Naive thymus-derived CD8-positive, alpha-beta T cell (primary cell): Measurements from ENCODE around the gene ZC3H13. TPM values are rescaled to one million over a fixed set of nuclear protein-coding genes. Genes with fewer than 3 reads are reported as not detected.

Source experiments
- ATAC-seq, 2 donors: fragments of 150-1000 bp; cut with Tn5 transposase in 1 of 2; sonication (Bioruptor Pico), chemical (Tn5 transposase) in 1 of 2; 1 replicate in 1 of 2; 2 replicates in 1 of 2; pipeline ENCODE4 v1.10.0; 2021; ENCODE audit warnings: mild to moderate bottlenecking in 2 of 2, moderate library complexity in 2 of 2
- POLR2A ChIA-PET: fragments of 350-600 bp; sonication (Branson Sonifier 250); formaldehyde crosslinking; loops from one replicate; lab custom pipeline; 2021; ENCODE audit warnings: antibody characterized with exemption; lab: Charles Lee
- DNase-seq, 10 donors: peaks; one replicate each; pipeline versions ENCODE4 v3.0.0 to v3.0.0-alpha.2; 2020 to 2022
- H3K27ac Mint-ChIP-seq, 10 donors: one replicate each; pipeline ENCODE4 v1.8.0; 2020 to 2022; ENCODE audit warnings: mild to moderate bottlenecking in 10 of 10, mixed read lengths in 10 of 10, moderate library complexity in 4 of 10, inconsistent platforms in 1 of 10
- H3K27me3 Mint-ChIP-seq, 5 donors: one replicate each; pipeline ENCODE4 v1.8.0; 2021 to 2022; ENCODE audit warnings: mixed read lengths in 5 of 5
- H3K36me3 Mint-ChIP-seq, 3 donors: one replicate each; pipeline ENCODE4 v1.8.0; 2020 to 2022; ENCODE audit warnings: mixed read lengths in 3 of 3, mild to moderate bottlenecking in 2 of 3, inconsistent platforms in 1 of 3
- H3K4me1 Mint-ChIP-seq, 4 donors: one replicate each; pipeline ENCODE4 v1.8.0; 2021 to 2022; ENCODE audit warnings: mixed read lengths in 4 of 4
- H3K4me3 Mint-ChIP-seq, 10 donors: one replicate each; pipeline ENCODE4 v1.8.0; 2020 to 2022; ENCODE audit warnings: mild to moderate bottlenecking in 10 of 10, mixed read lengths in 10 of 10, moderate library complexity in 6 of 10, inconsistent platforms in 1 of 10
- H3K9me3 Mint-ChIP-seq, 9 donors: one replicate each; pipeline ENCODE4 v1.8.0; 2020 to 2022; ENCODE audit warnings: mixed read lengths in 9 of 9, mild to moderate bottlenecking in 3 of 9, inconsistent platforms in 1 of 9, moderate library complexity in 1 of 9
- polyA plus RNA-seq, 3 donors: library from polyadenylated mRNA; unstranded; fragments of 300-500 nt; fragmentation: Illumina TruSeq; gene quantifications; one replicate each; pipeline ENCODE4 v1.2.3, GENCODE V29; 2021
- total RNA-seq, 8 experiments: library from RNA in 2 of 8; stranded (reverse) in 2 of 8; gene quantifications; one replicate each; pipeline ENCODE4 v1.2.3 and lab custom pipeline; 2021 to 2026

ZC3H13 gene
- total and polyA plus RNA-seq, 5 experiments from 2014 or later, result 21.2 to 70.8 (median 48.4) TPM

GRCh38 chr13:46086985-46087384, 34.4 kb upstream of the ZC3H13 start:
- H3K9me3 Mint-ChIP-seq, result no peaks in the 10 kb centered on the region

GRCh38 chr13:46086421-46086922, 33.9 kb upstream of the ZC3H13 start:
- H3K36me3 Mint-ChIP-seq, result no peaks in the 10 kb centered on the region
- POLR2A ChIA-PET, result no interaction called here
- no peak overlapping the region for H3K4me3 Mint-ChIP-seq
- peaks cover 0 to 6% (median 1%) of the 10 kb centered on the region in 5 donors for H3K27me3 Mint-ChIP-seq
- DNase-seq (no peak), ATAC-seq (no peak)
- no peaks in the 10 kb centered on the region for H3K4me1 Mint-ChIP-seq
- H3K9me3 Mint-ChIP-seq, result no peaks in the 10 kb centered on the region
- no peak overlapping the region for H3K27ac Mint-ChIP-seq

More at GRCh38 chr13:46086985-46087384, 34.4 kb upstream of the ZC3H13 start:
- DNase-seq (no peak), ATAC-seq (no peak)
- Mint-ChIP-seq H3K27me3 (peaks cover 0 to 6% (median 1%) of the 10 kb centered on the region in 5 donors), H3K27ac (no peak overlapping the region), H3K36me3 (no peaks in the 10 kb centered on the region), H3K4me3 (no peak overlapping the region), H3K4me1 (no peaks in the 10 kb centered on the region)
- POLR2A ChIA-PET, result no interaction called here

GRCh38 chr13:46085737-46086136, 33.2 kb upstream of the ZC3H13 start:
- POLR2A ChIA-PET, result no interaction called here

GRCh38 chr13:46082324-46082723, 29.8 kb upstream of the ZC3H13 start:
- Mint-ChIP-seq H3K4me3 (no peak overlapping the region), H3K27ac (no peak overlapping the region), H3K9me3 (no peaks in the 10 kb centered on the region), H3K4me1 (peaks cover 3 to 15% (median 11%) of the 10 kb centered on the region in 4 donors), H3K27me3 (peaks cover 0 to 6% (median 0%) of the 10 kb centered on the region in 5 donors), H3K36me3 (no peaks in the 10 kb centered on the region)
- DNase-seq, result no peak
- no peak for ATAC-seq
- POLR2A ChIA-PET, result no interaction called here

More at GRCh38 chr13:46085737-46086136, 33.2 kb upstream of the ZC3H13 start:
- Mint-ChIP-seq H3K27ac (no peak overlapping the region), H3K4me1 (no peaks in the 10 kb centered on the region), H3K9me3 (no peaks in the 10 kb centered on the region), H3K4me3 (no peak overlapping the region), H3K36me3 (no peaks in the 10 kb centered on the region), H3K27me3 (peaks cover 0 to 6% (median 1%) of the 10 kb centered on the region in 5 donors)
- ATAC-seq (no peak), DNase-seq (no peak)

- H3K36me3 Mint-ChIP-seq, result peaks cover 0 to 2% (median 0%) of the 10 kb centered on the region in 3 donors
- peaks cover 3 to 15% (median 11%) of the 10 kb centered on the region in 4 donors for H3K4me1 Mint-ChIP-seq
- peaks cover 0 to 2% (median 0%) of the 10 kb centered on the region in 5 donors for H3K27me3 Mint-ChIP-seq
- ATAC-seq (peak in 1 of 2 donors; percentile 27), DNase-seq (peak in 1 of 10 donors; percentile 0)
- no peak overlapping the region for H3K4me3 Mint-ChIP-seq
- H3K9me3 Mint-ChIP-seq, result peaks cover 0 to under 1% (median 0%) of the 10 kb centered on the region in 9 donors
- POLR2A ChIA-PET, result no interaction called here
- peak overlapping the region in 2 of 10 donors; percentile 3 to 48 for H3K27ac Mint-ChIP-seq
These were observed 27.2 kb upstream of the ZC3H13 start for GRCh38 chr13:46079770-46080169.

- peaks cover 0 to 1% (median 0%) of the 10 kb centered on the region in 9 donors for H3K9me3 Mint-ChIP-seq
- peaks cover 0 to 3% (median 0%) of the 10 kb centered on the region in 5 donors for H3K27me3 Mint-ChIP-seq
These were observed 24.7 kb upstream of the ZC3H13 start for GRCh38 chr13:46077265-46077664.

GRCh38 chr13:46076827-46077226, 24.3 kb upstream of the ZC3H13 start:
- DNase-seq (no peak), ATAC-seq (no peak)
- H3K27ac Mint-ChIP-seq, result no peak overlapping the region
- peaks cover 0 to 3% (median 1%) of the 10 kb centered on the region in 5 donors for H3K27me3 Mint-ChIP-seq
- POLR2A ChIA-PET, result no interaction called here
- H3K4me3 Mint-ChIP-seq, result no peak overlapping the region
- H3K4me1 Mint-ChIP-seq, result peaks cover 4 to 15% (median 11%) of the 10 kb centered on the region in 4 donors
- H3K9me3 Mint-ChIP-seq, result peaks cover 0 to 1% (median 0%) of the 10 kb centered on the region in 9 donors
- peaks cover 0 to 2% (median 0%) of the 10 kb centered on the region in 3 donors for H3K36me3 Mint-ChIP-seq

More at GRCh38 chr13:46077265-46077664, 24.7 kb upstream of the ZC3H13 start:
- H3K36me3 Mint-ChIP-seq, result peaks cover 0 to 2% (median 0%) of the 10 kb centered on the region in 3 donors
- H3K27ac Mint-ChIP-seq, result no peak overlapping the region
- DNase-seq, result no peak
- H3K4me3 Mint-ChIP-seq, result no peak overlapping the region
- ATAC-seq, result no peak
- POLR2A ChIA-PET, result no interaction called here
- peaks cover 4 to 15% (median 11%) of the 10 kb centered on the region in 4 donors for H3K4me1 Mint-ChIP-seq

GRCh38 chr13:46075811-46076210, 23.3 kb upstream of the ZC3H13 start:
- H3K4me3 Mint-ChIP-seq, result no peak overlapping the region
- peaks cover 0 to 10% (median 1%) of the 10 kb centered on the region in 5 donors for H3K27me3 Mint-ChIP-seq
- H3K9me3 Mint-ChIP-seq, result peaks cover 0 to 1% (median 0%) of the 10 kb centered on the region in 9 donors
- ATAC-seq, result no peak
- DNase-seq, result no peak
- H3K27ac Mint-ChIP-seq, result no peak overlapping the region
- POLR2A ChIA-PET, result no interaction called here
- peaks cover 0 to 2% (median 0%) of the 10 kb centered on the region in 3 donors for H3K36me3 Mint-ChIP-seq
- peaks cover 6 to 15% (median 11%) of the 10 kb centered on the region in 4 donors for H3K4me1 Mint-ChIP-seq

- no peak for ATAC-seq
- no peaks in the 10 kb centered on the region for H3K36me3 Mint-ChIP-seq
- H3K9me3 Mint-ChIP-seq, result peaks cover 0 to 1% (median 0%) of the 10 kb centered on the region in 9 donors
- POLR2A ChIA-PET, result no interaction called here
- peak overlapping the region in 1 of 10 donors; percentile 18 for H3K27ac Mint-ChIP-seq
- H3K4me1 Mint-ChIP-seq, result peaks cover 0 to 4% (median 0%) of the 10 kb centered on the region in 4 donors
- peaks cover 0 to 10% (median 3%) of the 10 kb centered on the region in 5 donors for H3K27me3 Mint-ChIP-seq
- H3K4me3 Mint-ChIP-seq, result no peak overlapping the region
- no peak for DNase-seq
These were observed 19.2 kb upstream of the ZC3H13 start for GRCh38 chr13:46071590-46072249.

GRCh38 chr13:46063292-46063691, 10.7 kb upstream of the ZC3H13 start:
- POLR2A ChIA-PET, result no interaction called here

GRCh38 chr13:46062185-46062584, 9.6 kb upstream of the ZC3H13 start:
- no peak overlapping the region for H3K27ac Mint-ChIP-seq
- peaks cover 0 to 6% (median 3%) of the 10 kb centered on the region in 3 donors for H3K36me3 Mint-ChIP-seq
- no peaks in the 10 kb centered on the region for H3K4me1 Mint-ChIP-seq
- H3K4me3 Mint-ChIP-seq, result no peak overlapping the region
- POLR2A ChIA-PET, result no interaction called here
- peaks cover 0 to 4% (median 0%) of the 10 kb centered on the region in 9 donors for H3K9me3 Mint-ChIP-seq
- ATAC-seq (no peak), DNase-seq (no peak)
- H3K27me3 Mint-ChIP-seq, result peaks cover 0 to 6% (median 3%) of the 10 kb centered on the region in 5 donors

More at GRCh38 chr13:46063292-46063691, 10.7 kb upstream of the ZC3H13 start:
- ATAC-seq (no peak), DNase-seq (no peak)
- peaks cover 0 to 4% (median 0%) of the 10 kb centered on the region in 9 donors for H3K9me3 Mint-ChIP-seq
- no peak overlapping the region for H3K27ac Mint-ChIP-seq
- H3K4me1 Mint-ChIP-seq, result no peaks in the 10 kb centered on the region
- H3K27me3 Mint-ChIP-seq, result peaks cover 0 to 6% (median 3%) of the 10 kb centered on the region in 5 donors
- H3K36me3 Mint-ChIP-seq, result peaks cover 0 to 6% (median 3%) of the 10 kb centered on the region in 3 donors
- H3K4me3 Mint-ChIP-seq, result no peak overlapping the region

- POLR2A ChIA-PET, result no interaction called here
- H3K27me3 Mint-ChIP-seq, result peaks cover 0 to 8% (median 4%) of the 10 kb centered on the region in 5 donors
- H3K27ac Mint-ChIP-seq, result no peak overlapping the region
- no peak for ATAC-seq
- H3K4me3 Mint-ChIP-seq, result no peak overlapping the region
- peaks cover 0 to 3% (median 3%) of the 10 kb centered on the region in 3 donors for H3K36me3 Mint-ChIP-seq
- no peak for DNase-seq
- H3K4me1 Mint-ChIP-seq, result no peaks in the 10 kb centered on the region
- peaks cover 0 to 4% (median 0%) of the 10 kb centered on the region in 9 donors for H3K9me3 Mint-ChIP-seq
These were observed 6.9 kb upstream of the ZC3H13 start for GRCh38 chr13:46059405-46059804.

GRCh38 chr13:46058268-46058667, 5.7 kb upstream of the ZC3H13 start:
- no peak overlapping the region for H3K27ac Mint-ChIP-seq
- no peak overlapping the region for H3K4me3 Mint-ChIP-seq
- peaks cover 0 to under 1% (median under 1%) of the 10 kb centered on the region in 3 donors for H3K36me3 Mint-ChIP-seq
- DNase-seq, result no peak
- peaks cover 0 to 4% (median 3%) of the 10 kb centered on the region in 4 donors for H3K4me1 Mint-ChIP-seq
- peaks cover 0 to 1% (median 0%) of the 10 kb centered on the region in 9 donors for H3K9me3 Mint-ChIP-seq
- ATAC-seq, result no peak
- peaks cover 0 to 11% (median 5%) of the 10 kb centered on the region in 5 donors for H3K27me3 Mint-ChIP-seq
- POLR2A ChIA-PET, result interaction anchor here (0.6 kb wide), 1 partner anchor 77 kb away, joined by 8 read pairs; no protein-coding TSS in a partner anchor
